Activated CD4-positive, alpha-beta T cell treated with anti-CD3 and anti-CD28 coated beads, Interleukin-2, Interleukin-6, amounts not matched to agents 100 ng/mL and 50 ng/mL, durations not matched to agents 16 hours and 8 hours (primary cell): Measurements from ENCODE around the gene MRPL49.
"Not testable (repeated sequence)": the region's sequence is repeated elsewhere in the genome, so short reads cannot be mapped to it uniquely, and the experiment has no call there.

Source experiments
- DNase-seq: peaks from one replicate; pipeline ENCODE4 v3.0.0-alpha.2; 2020

Gene MRPL49

DNA sequence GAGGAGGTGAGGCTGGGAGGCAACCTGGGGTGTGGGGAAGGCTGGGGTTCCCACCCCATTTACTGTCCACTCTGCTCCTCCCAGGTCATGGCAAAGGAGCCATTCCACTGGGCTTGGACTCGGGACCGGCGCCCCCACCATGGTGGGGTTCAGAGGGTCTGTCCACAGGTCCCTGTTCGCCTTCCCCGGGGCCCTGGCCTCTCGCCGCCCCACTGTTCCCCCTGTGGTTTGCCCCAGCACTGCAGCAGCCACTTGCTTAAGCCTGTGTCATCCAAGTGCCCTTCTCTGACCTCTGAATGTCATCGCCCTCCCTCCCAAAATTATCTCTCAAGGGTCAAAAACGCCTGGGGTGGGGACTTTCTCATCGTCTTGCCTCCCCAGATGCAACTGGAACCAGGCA, 50.5 kb downstream of the MRPL49 start:
- no peak for DNase-seq

DNA sequence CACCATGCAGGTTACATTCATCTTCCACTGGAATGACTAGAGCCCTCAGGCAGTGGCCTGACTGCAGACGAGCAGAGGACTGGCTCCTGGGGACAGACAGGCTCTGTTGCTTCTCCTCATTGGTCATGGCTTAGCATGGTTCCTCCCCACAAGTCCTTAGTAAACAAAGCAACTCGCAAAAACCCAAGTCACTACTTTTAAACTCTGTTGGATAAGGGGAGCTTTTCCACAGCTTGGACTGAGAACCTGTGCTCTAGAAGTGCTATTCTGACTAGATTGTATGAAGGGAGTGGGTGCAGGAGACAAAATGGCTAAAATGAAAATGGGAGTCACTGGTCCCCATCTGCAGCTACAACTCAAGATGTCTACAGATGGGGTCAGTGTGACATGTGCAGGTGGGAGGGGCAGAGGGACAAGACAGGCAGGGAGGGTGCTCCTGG, 52.5 kb downstream of the MRPL49 start:
- DNase-seq = not testable (repeated sequence)
